ENCODE measurements around the gene DPP10. TPM values are rescaled to one million over a fixed set of nuclear protein-coding genes. Genes with fewer than 3 reads are reported as not detected.

Gene DPP10
- total RNA-seq, 1 donor: not detected

GRCh38 chr2:114685102-114685501, 242.7 kb downstream of the DPP10 start:
- no peak overlapping the region for H3K4me3 ChIP-seq (ENCODE audit: low read depth, low read length)
- no peak for TF ChIP-seq CTCF (IDR thresholded peaks at IDR 0.05; ENCODE audit: insufficient read depth, low read length)
- no peak for DNase-seq (ENCODE audit: low read depth)

GRCh38 chr2:114688241-114688640, 245.8 kb downstream of the DPP10 start:
- no peak for TF ChIP-seq CTCF (IDR thresholded peaks at IDR 0.05; ENCODE audit: insufficient read depth, low read length)
- no peak for DNase-seq (ENCODE audit: low read depth)
- no peak overlapping the region for H3K4me3 ChIP-seq (ENCODE audit: low read depth, low read length)

GRCh38 chr2:114698520-114698919, 256.1 kb downstream of the DPP10 start:
- H3K4me3 ChIP-seq (ENCODE audit: low read depth, low read length): no peak overlapping the region
- DNase-seq (ENCODE audit: low read depth): no peak
- TF ChIP-seq CTCF (IDR thresholded peaks at IDR 0.05; ENCODE audit: insufficient read depth, low read length): no peak

GRCh38 chr2:114699423-114699944, 257.0 kb downstream of the DPP10 start:
- DNase-seq (ENCODE audit: low read depth): no peak
- H3K4me3 ChIP-seq (ENCODE audit: low read depth, low read length): no peak overlapping the region
- no peak for TF ChIP-seq CTCF (IDR thresholded peaks at IDR 0.05; ENCODE audit: insufficient read depth, low read length)

- no peak for TF ChIP-seq CTCF (IDR thresholded peaks at IDR 0.05; ENCODE audit: insufficient read depth, low read length)
- no peak for DNase-seq (ENCODE audit: low read depth)
- H3K4me3 ChIP-seq (ENCODE audit: low read depth, low read length): no peak overlapping the region
Observed at GRCh38 chr2:114700440-114700839, 258.0 kb downstream of the DPP10 start.

- TF ChIP-seq CTCF (IDR thresholded peaks at IDR 0.05; ENCODE audit: insufficient read depth, low read length): no peak
- DNase-seq (ENCODE audit: low read depth): no peak
- H3K4me3 ChIP-seq (ENCODE audit: low read depth, low read length): no peak overlapping the region
Observed at GRCh38 chr2:114709936-114710850, 267.8 kb downstream of the DPP10 start.
